ENCODE measurements around the gene ACTMAP. TPM values are rescaled to one million over a fixed set of nuclear protein-coding genes. Genes with fewer than 3 reads are reported as not detected.

The ACTMAP gene
- total and polyA plus RNA-seq, 2 of the 8 experiments (the other 6 are each of a cell fraction or from before 2014, with no cell fraction given), result 24.1 to 26.5 TPM

GRCh38 chr19:40697007-40697406 lies 53.3 kb downstream of the ACTMAP start (continued):
- TF ChIP-seq CHD7 (IDR thresholded peaks at IDR 0.05; ENCODE audit: insufficient replicate concordance, low read length), result no peak
- no peak for TF ChIP-seq CHD2 (IDR thresholded peaks at IDR 0.05; ENCODE audit: low read length)
- no peak for TF ChIP-seq USF2 (IDR thresholded peaks at IDR 0.05; ENCODE audit: low read length)
- no peak for TF ChIP-seq CEBPB (IDR thresholded peaks at IDR 0.05; ENCODE audit: low read depth, low read length)
- TF ChIP-seq SIRT6 (IDR thresholded peaks at IDR 0.05; ENCODE audit: low read length), result no peak
- TF ChIP-seq POLR2AphosphoS5 (IDR thresholded peaks at IDR 0.05; ENCODE audit: low read depth, low read length), result no peak

Measured in H1 (cell line).